DND-41 (cell line): ENCODE data around the gene TTC23.
"Not testable (repeated sequence)": the region's sequence is repeated elsewhere in the genome, so short reads cannot be mapped to it uniquely, and the experiment has no call there.

Experiments used
- ATAC-seq: fragments of 200-7000 bp; cut with Tn5 transposase; 3 replicates; pipeline ENCODE4 v1.9.1; 2021; ENCODE audit warnings: low read depth; ENCODE audit not compliant: insufficient read depth
- DNase-seq: peaks from one replicate; pipeline ENCODE4 v3.0.0-alpha.2; 2020
- H2AFZ ChIP-seq: 2 replicates; pipeline ENCODE4 v1.6.0; 2012; ENCODE audit warnings: low read depth, low read length
- H3K27ac ChIP-seq: 2 replicates; pipeline ENCODE4 v1.5.1; 2012; ENCODE audit warnings: low read length, inconsistent platforms
- H3K27me3 ChIP-seq: fragments of 200-600 bp; sonication (generic); 2 replicates; pipeline ENCODE4 v1.6.0; 2012; ENCODE audit warnings: low read length, mild to moderate bottlenecking, inconsistent platforms; ENCODE audit not compliant: insufficient read depth, poor library complexity
- H3K36me3 ChIP-seq: 2 replicates; pipeline ENCODE4 v1.5.1; 2012; ENCODE audit warnings: low read length, inconsistent platforms; ENCODE audit not compliant: insufficient read depth
- H3K4me1 ChIP-seq: 2 replicates; pipeline ENCODE4 v1.5.1; 2012; ENCODE audit warnings: mild to moderate bottlenecking, low read length; ENCODE audit not compliant: insufficient read depth
- H3K4me2 ChIP-seq: 2 replicates; pipeline ENCODE4 v1.6.0; 2012; ENCODE audit warnings: mild to moderate bottlenecking, moderate library complexity, low read length, inconsistent platforms; ENCODE audit not compliant: insufficient read depth
- H3K4me3 ChIP-seq, 2 experiments: fragments of 200-600 bp in 1 of 2; shearing (Covaris generic) in 1 of 2; 2 replicates each; pipeline ENCODE4 v1.5.1; 2012 to 2016; ENCODE audit warnings: inconsistent platforms in 2 of 2, low read length in 2 of 2, mild to moderate bottlenecking in 2 of 2, low read depth in 1 of 2, moderate library complexity in 1 of 2
- H3K79me2 ChIP-seq: 2 replicates; pipeline ENCODE4 v1.6.0; 2012; ENCODE audit warnings: low read length, inconsistent platforms; ENCODE audit not compliant: insufficient read depth
- H3K9ac ChIP-seq: 2 replicates; pipeline ENCODE4 v1.6.0; 2012; ENCODE audit warnings: low read depth, mild to moderate bottlenecking, inconsistent platforms, low read length, moderate library complexity
- H3K9me3 ChIP-seq: 2 replicates; pipeline ENCODE4 v1.5.1; 2012; ENCODE audit warnings: low read length, moderate library complexity, mild to moderate bottlenecking, inconsistent platforms; ENCODE audit not compliant: insufficient read depth, severe bottlenecking
- H4K20me1 ChIP-seq: 2 replicates; pipeline ENCODE4 v1.6.0; 2012; ENCODE audit warnings: low read length; ENCODE audit not compliant: insufficient read depth
- CTCF ChIP-seq: IDR thresholded peaks from 2 replicates; pipeline ENCODE4 v1.5.1; 2012; ENCODE audit warnings: borderline replicate concordance, low read length, moderate library complexity, mild to moderate bottlenecking; ENCODE audit not compliant: poor library complexity, severe bottlenecking; ENCODE audit errors: extremely low read depth
- EZH2 ChIP-seq: IDR thresholded peaks from 3 replicates; pipeline ENCODE4 v1.6.1; 2012; ENCODE audit warnings: borderline replicate concordance, low read depth, mild to moderate bottlenecking, moderate library complexity, low read length, inconsistent platforms; ENCODE audit not compliant: severe bottlenecking

The TTC23 gene

GRCh38 chr15:99202176-99202552 lies 47.2 kb downstream of the TTC23 start:
- Histone ChIP-seq H3K9ac (no peak overlapping the region), H4K20me1 (no peaks in the 10 kb centered on the region), H3K4me3 (no peak overlapping the region), H3K79me2 (no peaks in the 10 kb centered on the region), H3K27me3 (no peaks in the 10 kb centered on the region), H3K36me3 (peaks cover 15% of the 10 kb centered on the region; the same call in 1 of the 2 replicates), H3K4me1 (no peaks in the 10 kb centered on the region), H2AFZ (no peak overlapping the region), H3K27ac (no peak overlapping the region), H3K9me3 (no peaks in the 10 kb centered on the region), H3K4me2 (no peak overlapping the region)
- no peak for TF ChIP-seq CTCF
- TF ChIP-seq EZH2: no peak
- DNase-seq (no peak), ATAC-seq (no peak)

- no peak overlapping the region for H2AFZ ChIP-seq
- DNase-seq (no peak), ATAC-seq (no peak)
- no peaks in the 10 kb centered on the region for H3K9me3 ChIP-seq
- no peak overlapping the region for H3K4me2 ChIP-seq
- no peak overlapping the region for H3K27ac ChIP-seq
- no peaks in the 10 kb centered on the region for H3K4me1 ChIP-seq
- H3K9ac ChIP-seq: no peak overlapping the region
- TF ChIP-seq CTCF (no peak), EZH2 (no peak)
- no peaks in the 10 kb centered on the region for H3K27me3 ChIP-seq
- H3K36me3 ChIP-seq: peaks cover 19% of the 10 kb centered on the region
- no peaks in the 10 kb centered on the region for H4K20me1 ChIP-seq
- H3K4me3 ChIP-seq: no peak overlapping the region
- H3K79me2 ChIP-seq: no peaks in the 10 kb centered on the region
Measured at GRCh38 chr15:99201408-99202175, 47.8 kb downstream of the TTC23 start.

- DNase-seq: no peak
- Histone ChIP-seq H4K20me1 (no peaks in the 10 kb centered on the region), H3K27me3 (no peaks in the 10 kb centered on the region), H3K79me2 (no peaks in the 10 kb centered on the region), H3K4me3 (no peak overlapping the region), H3K4me2 (no peak overlapping the region), H3K9me3 (no peaks in the 10 kb centered on the region), H3K4me1 (no peaks in the 10 kb centered on the region), H2AFZ (no peak overlapping the region), H3K9ac (no peak overlapping the region), H3K36me3 (peaks cover 42% of the 10 kb centered on the region), H3K27ac (no peak overlapping the region)
- TF ChIP-seq EZH2 (no peak), CTCF (no peak)
- ATAC-seq: no peak
Measured at GRCh38 chr15:99197856-99198255, 51.5 kb downstream of the TTC23 start.

GRCh38 chr15:99192181-99192580 lies 57.2 kb downstream of the TTC23 start:
- ATAC-seq, H3K27ac ChIP-seq, H3K4me1 ChIP-seq, H3K9me3 ChIP-seq, H3K4me3 ChIP-seq, H3K27me3 ChIP-seq, H3K79me2 ChIP-seq, H4K20me1 ChIP-seq, H2AFZ ChIP-seq, H3K4me2 ChIP-seq, DNase-seq, H3K9ac ChIP-seq: not testable (repeated sequence)
- H3K36me3 ChIP-seq: peaks cover 40% of the 10 kb centered on the region
